SK-N-SH treated with all-trans-retinoic acid at 6 μM for 48 hours (cell line): ENCODE results near the gene ASCC1.

Source experiments
- ATAC-seq: fragments of 200-7000 bp; cut with Tn5 transposase; 3 replicates; pipeline ENCODE4 v1.9.1; 2020; ENCODE audit warnings: mild to moderate bottlenecking, moderate library complexity
- ARNTL ChIP-seq: fragments of 450-650 bp; formaldehyde crosslinking; IDR thresholded peaks from 2 replicates; pipeline ENCODE4 v1.5.0; 2020; ENCODE audit warnings: low read depth, mild to moderate bottlenecking, moderate library complexity, borderline replicate concordance
- BACH2 ChIP-seq: fragments of 250-450 bp; sonication (Bioruptor Pico); IDR thresholded peaks from 2 replicates; pipeline ENCODE4 v1.9.0; 2021; ENCODE audit warnings: mild to moderate bottlenecking, borderline replicate concordance
- CSDC2 ChIP-seq: fragments of 250-450 bp; sonication (Bioruptor Pico); IDR thresholded peaks from 2 replicates; pipeline ENCODE4 v1.5.0; 2020; ENCODE audit warnings: mild to moderate bottlenecking, moderate library complexity
- ESRRG ChIP-seq: fragments of 250-450 bp; sonication (Bioruptor Pico); IDR thresholded peaks from 2 replicates; pipeline ENCODE4 v1.6.1; 2021; ENCODE audit warnings: mild to moderate bottlenecking
- GLIS3 ChIP-seq: fragments of 250-450 bp; sonication (Bioruptor Pico); IDR thresholded peaks from 2 replicates; pipeline ENCODE4 v1.5.0; 2020; ENCODE audit warnings: mild to moderate bottlenecking, moderate library complexity
- ISL1 ChIP-seq: fragments of 250-450 bp; sonication (Bioruptor Pico); IDR thresholded peaks from 2 replicates; pipeline ENCODE4 v2.1.2; 2022; ENCODE audit warnings: mild to moderate bottlenecking, moderate library complexity
- OSR1 ChIP-seq: fragments of 250-450 bp; sonication (Bioruptor Pico); IDR thresholded peaks from 2 replicates; pipeline ENCODE4 v1.8.0; 2022; ENCODE audit warnings: moderate library complexity, mild to moderate bottlenecking, inconsistent platforms
- PPARA ChIP-seq: fragments of 250-450 bp; sonication (Bioruptor Pico); IDR thresholded peaks from 2 replicates; pipeline ENCODE4 v1.5.0; 2020; ENCODE audit warnings: mild to moderate bottlenecking, borderline replicate concordance
- RARB ChIP-seq: fragments of 250-450 bp; sonication (Bioruptor Pico); IDR thresholded peaks from 2 replicates; pipeline ENCODE4 v1.8.0; 2021; ENCODE audit warnings: mild to moderate bottlenecking, moderate library complexity
- SNAI2 ChIP-seq: fragments of 250-450 bp; sonication (Bioruptor Pico); IDR thresholded peaks from 2 replicates; pipeline ENCODE4 v1.5.0; 2020; ENCODE audit warnings: mild to moderate bottlenecking, moderate library complexity
- TCF4 ChIP-seq: fragments of 250-450 bp; sonication (Bioruptor Pico); IDR thresholded peaks from 2 replicates; pipeline ENCODE4 v1.8.0; 2021; ENCODE audit warnings: mild to moderate bottlenecking, moderate library complexity, borderline replicate concordance
- TOX ChIP-seq: fragments of 250-450 bp; sonication (Bioruptor Pico); IDR thresholded peaks from 2 replicates; pipeline ENCODE4 v1.8.0; 2021; ENCODE audit warnings: mild to moderate bottlenecking, moderate library complexity, borderline replicate concordance
- ZFP3 ChIP-seq: fragments of 250-450 bp; sonication (Bioruptor Pico); IDR thresholded peaks from 2 replicates; pipeline ENCODE4 v1.5.0; 2020; ENCODE audit warnings: mild to moderate bottlenecking, moderate library complexity
- ZFP30 ChIP-seq: fragments of 450-650 bp; formaldehyde crosslinking; IDR thresholded peaks from 2 replicates; pipeline ENCODE4 v1.5.0; 2022; ENCODE audit warnings: mild to moderate bottlenecking, moderate library complexity
- ZNF565 ChIP-seq: fragments of 450-650 bp; formaldehyde crosslinking; conservative IDR thresholded peaks from 2 replicates; pipeline ENCODE4 v1.5.0; 2020; ENCODE audit warnings: low read depth, mild to moderate bottlenecking, moderate library complexity
- ZNF70 ChIP-seq: fragments of 450-650 bp; formaldehyde crosslinking; IDR thresholded peaks from 2 replicates; pipeline ENCODE4 v1.5.0; 2020; ENCODE audit warnings: mild to moderate bottlenecking, moderate library complexity
- ZNF8 ChIP-seq: fragments of 450-650 bp; formaldehyde crosslinking; IDR thresholded peaks from 2 replicates; pipeline ENCODE4 v1.5.0; 2020; ENCODE audit warnings: mild to moderate bottlenecking, moderate library complexity
- TF ChIP-seq, protein P1 (sequence below): fragments of 250-450 bp; sonication (Bioruptor Pico); IDR thresholded peaks from 2 replicates; pipeline ENCODE4 v1.8.0; 2020; ENCODE audit warnings: mild to moderate bottlenecking, moderate library complexity, borderline replicate concordance
- TF ChIP-seq, protein P2 (sequence below): fragments of 250-450 bp; sonication (Bioruptor Pico); IDR thresholded peaks from 2 replicates; pipeline ENCODE4 v1.8.0; 2021; ENCODE audit warnings: low read depth, mild to moderate bottlenecking, moderate library complexity, borderline replicate concordance
- TF ChIP-seq, protein P3 (sequence below): fragments of 250-450 bp; sonication (Bioruptor Pico); IDR thresholded peaks from 2 replicates; pipeline ENCODE4 v1.5.1; 2021; ENCODE audit warnings: mild to moderate bottlenecking, moderate library complexity
- TF ChIP-seq, protein P4 (sequence below): fragments of 250-450 bp; sonication (Bioruptor Pico); IDR thresholded peaks from 2 replicates; pipeline ENCODE4 v1.5.0; 2020; ENCODE audit warnings: mild to moderate bottlenecking, moderate library complexity
- TF ChIP-seq, protein P5 (sequence below): fragments of 250-450 bp; sonication (Bioruptor Pico); IDR thresholded peaks from 2 replicates; pipeline ENCODE4 v1.5.1; 2020; ENCODE audit warnings: low read depth, mild to moderate bottlenecking, moderate library complexity

Gene ASCC1

DNA sequence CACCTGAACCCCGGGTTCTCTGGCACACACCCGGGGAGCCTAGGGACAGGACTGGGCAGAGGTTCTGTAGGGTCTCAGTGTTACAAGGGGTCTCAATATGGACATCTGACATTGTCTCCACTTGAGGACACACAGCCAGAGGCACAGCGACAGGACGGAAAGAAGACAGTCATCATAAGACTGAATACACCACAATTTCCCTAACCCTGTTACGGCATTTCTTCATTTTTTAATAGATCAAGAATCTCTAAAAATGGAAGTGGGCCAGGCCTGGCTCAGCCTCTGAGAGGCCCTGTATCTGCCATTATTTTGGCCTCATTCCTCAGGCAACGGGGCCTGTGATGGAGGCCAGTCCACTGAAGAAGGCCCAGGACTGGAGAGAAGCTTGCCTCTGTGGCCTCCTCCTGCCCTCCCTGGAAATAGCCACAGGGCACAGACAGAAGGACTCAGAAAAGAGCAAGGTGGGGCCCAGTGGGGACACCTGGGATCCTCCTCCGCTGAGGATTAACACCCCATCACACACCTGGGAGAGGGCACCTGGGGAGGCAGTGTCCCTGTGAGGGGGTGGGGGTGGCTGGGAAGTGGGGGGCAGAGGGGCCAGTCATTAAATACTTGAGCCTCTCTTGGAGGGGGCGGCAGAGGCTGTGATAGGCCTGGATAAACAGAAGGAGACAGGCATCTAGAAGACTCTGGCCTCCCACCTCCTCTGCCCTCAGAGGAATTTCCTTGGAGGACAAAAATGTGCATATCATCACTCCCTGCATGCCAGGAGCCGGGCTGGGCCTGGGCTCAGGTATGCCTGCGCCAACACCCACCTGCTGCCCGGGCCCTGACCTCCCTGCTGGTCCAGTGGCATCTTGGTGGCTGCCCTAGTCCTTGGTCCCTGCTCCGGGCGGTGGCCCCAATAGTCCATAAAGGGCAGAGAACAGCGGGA lies 135.8 kb downstream of the ASCC1 start:
- ATAC-seq, result peak; percentile 27; the same call in 2 of the 3 replicates
- TF ChIP-seq, protein P1, sequence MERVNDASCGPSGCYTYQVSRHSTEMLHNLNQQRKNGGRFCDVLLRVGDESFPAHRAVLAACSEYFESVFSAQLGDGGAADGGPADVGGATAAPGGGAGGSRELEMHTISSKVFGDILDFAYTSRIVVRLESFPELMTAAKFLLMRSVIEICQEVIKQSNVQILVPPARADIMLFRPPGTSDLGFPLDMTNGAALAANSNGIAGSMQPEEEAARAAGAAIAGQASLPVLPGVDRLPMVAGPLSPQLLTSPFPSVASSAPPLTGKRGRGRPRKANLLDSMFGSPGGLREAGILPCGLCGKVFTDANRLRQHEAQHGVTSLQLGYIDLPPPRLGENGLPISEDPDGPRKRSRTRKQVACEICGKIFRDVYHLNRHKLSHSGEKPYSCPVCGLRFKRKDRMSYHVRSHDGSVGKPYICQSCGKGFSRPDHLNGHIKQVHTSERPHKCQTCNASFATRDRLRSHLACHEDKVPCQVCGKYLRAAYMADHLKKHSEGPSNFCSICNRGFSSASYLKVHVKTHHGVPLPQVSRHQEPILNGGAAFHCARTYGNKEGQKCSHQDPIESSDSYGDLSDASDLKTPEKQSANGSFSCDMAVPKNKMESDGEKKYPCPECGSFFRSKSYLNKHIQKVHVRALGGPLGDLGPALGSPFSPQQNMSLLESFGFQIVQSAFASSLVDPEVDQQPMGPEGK (CRISPR knock-in tag), result no peak
- no peak for TF ChIP-seq CSDC2 (CRISPR knock-in tag)
- TF ChIP-seq GLIS3 (CRISPR knock-in tag), result no peak
- TF ChIP-seq ZFP30, result no peak
- no peak for TF ChIP-seq ESRRG (CRISPR knock-in tag)
- no peak for TF ChIP-seq RARB (CRISPR knock-in tag)
- no peak for TF ChIP-seq SNAI2 (CRISPR knock-in tag)
- no peak for TF ChIP-seq ZNF70 (CRISPR knock-in tag)
- no peak for TF ChIP-seq ZNF565 (CRISPR knock-in tag)
- TF ChIP-seq ARNTL (CRISPR knock-in tag), result no peak
- TF ChIP-seq ZNF8, result no peak
- TF ChIP-seq, protein P2, sequence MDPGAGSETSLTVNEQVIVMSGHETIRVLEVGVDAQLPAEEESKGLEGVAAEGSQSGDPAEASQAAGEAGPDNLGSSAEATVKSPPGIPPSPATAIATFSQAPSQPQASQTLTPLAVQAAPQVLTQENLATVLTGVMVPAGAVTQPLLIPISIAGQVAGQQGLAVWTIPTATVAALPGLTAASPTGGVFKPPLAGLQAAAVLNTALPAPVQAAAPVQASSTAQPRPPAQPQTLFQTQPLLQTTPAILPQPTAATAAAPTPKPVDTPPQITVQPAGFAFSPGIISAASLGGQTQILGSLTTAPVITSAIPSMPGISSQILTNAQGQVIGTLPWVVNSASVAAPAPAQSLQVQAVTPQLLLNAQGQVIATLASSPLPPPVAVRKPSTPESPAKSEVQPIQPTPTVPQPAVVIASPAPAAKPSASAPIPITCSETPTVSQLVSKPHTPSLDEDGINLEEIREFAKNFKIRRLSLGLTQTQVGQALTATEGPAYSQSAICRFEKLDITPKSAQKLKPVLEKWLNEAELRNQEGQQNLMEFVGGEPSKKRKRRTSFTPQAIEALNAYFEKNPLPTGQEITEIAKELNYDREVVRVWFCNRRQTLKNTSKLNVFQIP (CRISPR knock-in tag), result no peak
- TF ChIP-seq BACH2, result no peak
- no peak for TF ChIP-seq TOX (CRISPR knock-in tag)
- TF ChIP-seq OSR1, result no peak
- TF ChIP-seq, protein P3, sequence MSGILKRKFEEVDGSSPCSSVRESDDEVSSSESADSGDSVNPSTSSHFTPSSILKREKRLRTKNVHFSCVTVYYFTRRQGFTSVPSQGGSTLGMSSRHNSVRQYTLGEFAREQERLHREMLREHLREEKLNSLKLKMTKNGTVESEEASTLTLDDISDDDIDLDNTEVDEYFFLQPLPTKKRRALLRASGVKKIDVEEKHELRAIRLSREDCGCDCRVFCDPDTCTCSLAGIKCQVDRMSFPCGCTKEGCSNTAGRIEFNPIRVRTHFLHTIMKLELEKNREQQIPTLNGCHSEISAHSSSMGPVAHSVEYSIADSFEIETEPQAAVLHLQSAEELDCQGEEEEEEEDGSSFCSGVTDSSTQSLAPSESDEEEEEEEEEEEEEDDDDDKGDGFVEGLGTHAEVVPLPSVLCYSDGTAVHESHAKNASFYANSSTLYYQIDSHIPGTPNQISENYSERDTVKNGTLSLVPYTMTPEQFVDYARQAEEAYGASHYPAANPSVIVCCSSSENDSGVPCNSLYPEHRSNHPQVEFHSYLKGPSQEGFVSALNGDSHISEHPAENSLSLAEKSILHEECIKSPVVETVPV, result no peak
- TF ChIP-seq PPARA (CRISPR knock-in tag), result no peak
- no peak for TF ChIP-seq ISL1 (CRISPR knock-in tag)

DNA sequence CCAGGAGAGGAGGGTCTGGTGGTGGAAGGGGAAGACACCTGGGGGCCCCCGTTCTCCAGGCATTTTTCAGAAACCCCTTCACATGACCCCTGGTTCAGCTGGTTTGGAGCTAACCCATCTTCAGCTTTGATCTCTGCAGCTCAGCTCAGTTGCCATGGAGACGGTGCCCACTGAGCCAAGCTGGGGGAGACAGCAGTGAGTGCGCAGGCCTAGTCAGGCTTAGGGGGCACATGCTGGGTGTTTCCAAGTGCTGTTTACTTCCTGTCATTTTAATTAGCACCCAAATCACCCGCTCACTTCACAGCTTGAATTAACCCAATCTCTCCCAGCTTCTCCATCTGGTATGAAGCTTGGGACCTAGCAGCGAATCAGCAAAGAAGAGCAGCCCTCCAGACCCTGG lies 136.7 kb downstream of the ASCC1 start:
- TF ChIP-seq ZNF70 (CRISPR knock-in tag), result no peak

DNA sequence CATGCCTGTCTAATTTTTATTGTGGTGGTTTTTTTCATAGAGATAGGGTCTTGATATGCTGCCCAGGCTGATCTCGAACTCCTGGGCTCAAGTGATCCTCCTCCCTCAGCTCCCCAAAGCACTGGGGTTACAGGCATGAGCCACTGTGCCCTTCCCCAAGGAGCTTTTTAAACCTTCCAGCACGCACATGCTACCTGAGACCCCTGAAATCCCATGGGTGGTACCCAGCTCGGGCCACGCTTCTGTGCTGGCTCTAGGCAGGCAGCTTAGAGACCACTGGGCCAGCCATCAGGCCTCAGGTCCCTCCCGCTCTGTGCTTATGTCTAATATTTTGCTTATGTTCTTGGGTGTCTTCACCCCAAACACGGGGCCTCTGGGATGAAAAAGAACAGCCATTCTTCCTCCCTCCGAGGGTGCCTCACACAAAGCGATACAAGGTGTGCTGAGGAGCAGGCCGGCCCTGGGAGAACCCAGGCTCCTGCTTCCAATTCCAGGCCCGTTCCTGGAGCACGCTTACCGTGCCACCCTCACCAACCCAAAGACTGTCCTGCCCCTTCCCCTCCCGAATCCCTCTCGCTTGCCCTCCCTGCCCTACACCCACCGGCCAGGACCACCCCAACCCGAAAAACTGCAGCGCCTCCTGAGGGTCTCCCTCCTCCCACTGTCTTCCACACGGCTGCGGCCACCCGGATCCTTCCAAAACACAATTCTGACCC lies 138.6 kb downstream of the ASCC1 start:
- no peak for ATAC-seq
- no peak for TF ChIP-seq ZFP30

More for the DNA sequence above, 136.7 kb downstream of the ASCC1 start:
- no peak for ATAC-seq

DNA sequence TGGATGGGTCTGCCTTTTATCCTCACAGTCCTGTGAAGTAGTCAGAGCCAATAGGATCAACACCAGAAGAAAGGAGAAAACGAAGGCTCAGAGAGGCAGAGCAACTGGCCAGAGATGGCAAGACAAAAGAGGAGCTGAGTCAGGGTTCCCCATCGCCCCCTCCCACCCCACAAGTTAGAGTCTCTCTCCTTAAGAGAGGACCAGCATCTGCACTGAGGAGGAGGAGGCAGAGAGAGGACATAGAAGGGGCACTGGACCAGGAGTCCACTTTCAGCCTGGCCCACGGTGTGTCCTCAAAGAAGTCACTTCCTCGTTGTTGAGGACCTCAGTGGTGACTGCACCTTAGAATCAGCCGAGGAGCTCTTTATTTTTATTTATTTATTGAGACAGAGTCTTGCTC lies 139.3 kb downstream of the ASCC1 start:
- TF ChIP-seq ZFP30 (no peak), TCF4 (CRISPR knock-in tag) (no peak), ZFP3 (CRISPR knock-in tag) (no peak), ARNTL (CRISPR knock-in tag) (no peak), GLIS3 (CRISPR knock-in tag) (no peak), ZNF70 (CRISPR knock-in tag) (no peak), ZNF8 (no peak), BACH2 (no peak), OSR1 (no peak)
- TF ChIP-seq, protein P4, sequence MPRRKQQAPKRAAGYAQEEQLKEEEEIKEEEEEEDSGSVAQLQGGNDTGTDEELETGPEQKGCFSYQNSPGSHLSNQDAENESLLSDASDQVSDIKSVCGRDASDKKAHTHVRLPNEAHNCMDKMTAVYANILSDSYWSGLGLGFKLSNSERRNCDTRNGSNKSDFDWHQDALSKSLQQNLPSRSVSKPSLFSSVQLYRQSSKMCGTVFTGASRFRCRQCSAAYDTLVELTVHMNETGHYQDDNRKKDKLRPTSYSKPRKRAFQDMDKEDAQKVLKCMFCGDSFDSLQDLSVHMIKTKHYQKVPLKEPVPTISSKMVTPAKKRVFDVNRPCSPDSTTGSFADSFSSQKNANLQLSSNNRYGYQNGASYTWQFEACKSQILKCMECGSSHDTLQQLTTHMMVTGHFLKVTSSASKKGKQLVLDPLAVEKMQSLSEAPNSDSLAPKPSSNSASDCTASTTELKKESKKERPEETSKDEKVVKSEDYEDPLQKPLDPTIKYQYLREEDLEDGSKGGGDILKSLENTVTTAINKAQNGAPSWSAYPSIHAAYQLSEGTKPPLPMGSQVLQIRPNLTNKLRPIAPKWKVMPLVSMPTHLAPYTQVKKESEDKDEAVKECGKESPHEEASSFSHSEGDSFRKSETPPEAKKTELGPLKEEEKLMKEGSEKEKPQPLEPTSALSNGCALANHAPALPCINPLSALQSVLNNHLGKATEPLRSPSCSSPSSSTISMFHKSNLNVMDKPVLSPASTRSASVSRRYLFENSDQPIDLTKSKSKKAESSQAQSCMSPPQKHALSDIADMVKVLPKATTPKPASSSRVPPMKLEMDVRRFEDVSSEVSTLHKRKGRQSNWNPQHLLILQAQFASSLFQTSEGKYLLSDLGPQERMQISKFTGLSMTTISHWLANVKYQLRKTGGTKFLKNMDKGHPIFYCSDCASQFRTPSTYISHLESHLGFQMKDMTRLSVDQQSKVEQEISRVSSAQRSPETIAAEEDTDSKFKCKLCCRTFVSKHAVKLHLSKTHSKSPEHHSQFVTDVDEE, result no peak
- TF ChIP-seq, protein P5, sequence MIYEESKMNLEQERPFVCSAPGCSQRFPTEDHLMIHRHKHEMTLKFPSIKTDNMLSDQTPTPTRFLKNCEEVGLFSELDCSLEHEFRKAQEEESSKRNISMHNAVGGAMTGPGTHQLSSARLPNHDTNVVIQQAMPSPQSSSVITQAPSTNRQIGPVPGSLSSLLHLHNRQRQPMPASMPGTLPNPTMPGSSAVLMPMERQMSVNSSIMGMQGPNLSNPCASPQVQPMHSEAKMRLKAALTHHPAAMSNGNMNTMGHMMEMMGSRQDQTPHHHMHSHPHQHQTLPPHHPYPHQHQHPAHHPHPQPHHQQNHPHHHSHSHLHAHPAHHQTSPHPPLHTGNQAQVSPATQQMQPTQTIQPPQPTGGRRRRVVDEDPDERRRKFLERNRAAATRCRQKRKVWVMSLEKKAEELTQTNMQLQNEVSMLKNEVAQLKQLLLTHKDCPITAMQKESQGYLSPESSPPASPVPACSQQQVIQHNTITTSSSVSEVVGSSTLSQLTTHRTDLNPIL (CRISPR knock-in tag), result no peak
- TF ChIP-seq, protein P1 (CRISPR knock-in tag), result no peak
- no peak for ATAC-seq
